Measurements from ENCODE around the gene IPP. TPM values are rescaled to one million over a fixed set of nuclear protein-coding genes. Genes with fewer than 3 reads are reported as not detected.

IPP gene
- polyA plus RNA-seq, 1 donor (not counting 4 experiments of a cell fraction or from before 2014, with no cell fraction given), result 10.0 TPM

- H3K36me3 ChIP-seq (ENCODE audit: control insufficient read depth in 2 of 2, extremely low read depth in 1 of 2, insufficient read depth in 2 of 2, low read length in 2 of 2), result no peaks in the 10 kb centered on the region
- H3K4me3 ChIP-seq (ENCODE audit: control insufficient read depth in 2 of 3, extremely low read depth in 1 of 3, insufficient read depth in 2 of 3, low read depth in 1 of 3, low read length in 3 of 3), result no peak overlapping the region
- no peak overlapping the region for H3K27ac ChIP-seq (ENCODE audit: control insufficient read depth, insufficient read depth, low read length)
- H4K20me1 ChIP-seq (ENCODE audit: control insufficient read depth, extremely low read depth, insufficient read depth, low read length), result no peaks in the 10 kb centered on the region
- H2AFZ ChIP-seq (ENCODE audit: control insufficient read depth, low read length), result no peak overlapping the region
- dilution Hi-C loops (cut with MboI; ENCODE audit: extremely low pct_ligation_motif_present, low sequenced_read_pairs), result no loop called here
- H3K9ac ChIP-seq (ENCODE audit: control insufficient read depth, extremely low read depth, insufficient read depth, low read length), result no peak overlapping the region
- no peaks in the 10 kb centered on the region for H3K9me3 ChIP-seq (ENCODE audit: control insufficient read depth, low read depth, low read length)
- no peak for TF ChIP-seq EZH2 (IDR thresholded peaks at IDR 0.05; ENCODE audit: low read length)
- H3K4me2 ChIP-seq (ENCODE audit: control insufficient read depth, extremely low read depth, insufficient read depth, low read depth, low read length), result no peak overlapping the region
- FAIRE-seq (no peak), DNase-seq (ENCODE audit: low read depth, low spot score) (no peak)
- H3K79me2 ChIP-seq (ENCODE audit: control insufficient read depth, insufficient read depth, low read length), result no peaks in the 10 kb centered on the region
- H3K4me1 ChIP-seq (ENCODE audit: control insufficient read depth, extremely low read depth, insufficient read depth, low read length), result no peaks in the 10 kb centered on the region
- H3K9me1 ChIP-seq (ENCODE audit: control insufficient read depth, extremely low read depth, insufficient read depth, low read length), result no peaks in the 10 kb centered on the region
- H3K27me3 ChIP-seq (ENCODE audit: control insufficient read depth, extremely low read depth, insufficient read depth, low read length), result no peaks in the 10 kb centered on the region
These were observed 45.9 kb upstream of the IPP start for GRCh38 chr1:45796381-45796780.

DNA sequence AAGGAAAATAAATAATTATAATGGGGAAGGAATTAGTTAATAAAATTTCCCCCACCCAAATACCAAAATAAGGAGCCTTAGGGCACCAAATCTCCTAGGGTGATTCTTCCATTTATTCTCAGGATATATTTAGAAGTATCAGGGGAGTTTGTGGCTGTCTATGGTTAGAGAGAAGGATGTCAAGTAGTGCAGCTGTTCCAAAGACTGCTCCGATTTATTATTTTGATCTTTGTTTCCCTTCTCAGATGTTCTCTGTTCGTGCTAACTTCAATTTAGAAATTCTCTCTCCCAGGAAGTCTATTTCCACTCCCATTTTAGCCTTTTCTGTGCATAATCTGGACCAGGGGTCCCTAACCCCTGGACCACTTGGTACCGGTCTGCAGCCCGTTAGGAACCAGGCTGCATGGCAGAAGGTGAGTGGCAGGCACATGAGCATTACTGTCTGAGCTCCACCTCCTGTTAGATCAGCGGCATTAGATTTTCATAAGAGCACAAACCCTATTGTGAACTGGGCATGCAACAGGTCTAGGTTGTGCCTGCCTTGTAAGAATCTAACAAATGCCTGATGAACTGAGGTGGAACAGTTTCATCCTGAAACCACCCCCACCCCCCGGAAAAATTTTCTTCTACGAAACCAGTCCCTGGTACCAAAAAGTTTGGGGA, 43.6 kb upstream of the IPP start:
- no peaks in the 10 kb centered on the region for H3K27me3 ChIP-seq (ENCODE audit: control insufficient read depth, extremely low read depth, insufficient read depth, low read length)
- TF ChIP-seq EZH2 (IDR thresholded peaks at IDR 0.05; ENCODE audit: low read length) (no peak), CTCF (optimal IDR thresholded peaks at IDR 0.05 in 1 of 3, IDR thresholded peaks at IDR 0.05 in 1 of 3, conservative IDR thresholded peaks at IDR 0.05 in 1 of 3; ENCODE audit: extremely low read depth in 1 of 3, insufficient read depth in 2 of 3, low read length in 3 of 3) (peak in 1 of 3 experiments; percentile 18)
- dilution Hi-C loops (cut with MboI; ENCODE audit: extremely low pct_ligation_motif_present, low sequenced_read_pairs), result no loop called here
- H3K79me2 ChIP-seq (ENCODE audit: control insufficient read depth, insufficient read depth, low read length), result no peaks in the 10 kb centered on the region
- DNase-seq (ENCODE audit: low read depth, low spot score) (no peak), FAIRE-seq (no peak)
- H3K36me3 ChIP-seq (ENCODE audit: control insufficient read depth in 2 of 2, extremely low read depth in 1 of 2, insufficient read depth in 2 of 2, low read length in 2 of 2), result no peaks in the 10 kb centered on the region
- no peak overlapping the region for H3K9ac ChIP-seq (ENCODE audit: control insufficient read depth, extremely low read depth, insufficient read depth, low read length)
- H2AFZ ChIP-seq (ENCODE audit: control insufficient read depth, low read length), result no peak overlapping the region
- no peaks in the 10 kb centered on the region for H3K9me3 ChIP-seq (ENCODE audit: control insufficient read depth, low read depth, low read length)
- no peak overlapping the region for H3K4me3 ChIP-seq (ENCODE audit: control insufficient read depth in 2 of 3, extremely low read depth in 1 of 3, insufficient read depth in 2 of 3, low read depth in 1 of 3, low read length in 3 of 3)
- H4K20me1 ChIP-seq (ENCODE audit: control insufficient read depth, extremely low read depth, insufficient read depth, low read length), result no peaks in the 10 kb centered on the region
- H3K4me2 ChIP-seq (ENCODE audit: control insufficient read depth, extremely low read depth, insufficient read depth, low read depth, low read length), result no peak overlapping the region
- no peaks in the 10 kb centered on the region for H3K4me1 ChIP-seq (ENCODE audit: control insufficient read depth, extremely low read depth, insufficient read depth, low read length)
- H3K27ac ChIP-seq (ENCODE audit: control insufficient read depth, insufficient read depth, low read length), result no peak overlapping the region
- H3K9me1 ChIP-seq (ENCODE audit: control insufficient read depth, extremely low read depth, insufficient read depth, low read length), result no peaks in the 10 kb centered on the region

GRCh38 chr1:45792744-45793143, 42.3 kb upstream of the IPP start:
- no peak overlapping the region for H2AFZ ChIP-seq (ENCODE audit: control insufficient read depth, low read length)
- no peak overlapping the region for H3K9ac ChIP-seq (ENCODE audit: control insufficient read depth, extremely low read depth, insufficient read depth, low read length)
- no peak for TF ChIP-seq EZH2 (IDR thresholded peaks at IDR 0.05; ENCODE audit: low read length)
- no peak for TF ChIP-seq CTCF (optimal IDR thresholded peaks at IDR 0.05 in 1 of 3, IDR thresholded peaks at IDR 0.05 in 1 of 3, conservative IDR thresholded peaks at IDR 0.05 in 1 of 3; ENCODE audit: extremely low read depth in 1 of 3, insufficient read depth in 2 of 3, low read length in 3 of 3)
- H3K27me3 ChIP-seq (ENCODE audit: control insufficient read depth, extremely low read depth, insufficient read depth, low read length), result no peaks in the 10 kb centered on the region
- FAIRE-seq (no peak), DNase-seq (ENCODE audit: low read depth, low spot score) (no peak)
- no peaks in the 10 kb centered on the region for H3K4me1 ChIP-seq (ENCODE audit: control insufficient read depth, extremely low read depth, insufficient read depth, low read length)
- no peaks in the 10 kb centered on the region for H3K9me3 ChIP-seq (ENCODE audit: control insufficient read depth, low read depth, low read length)
- H3K4me2 ChIP-seq (ENCODE audit: control insufficient read depth, extremely low read depth, insufficient read depth, low read depth, low read length), result no peak overlapping the region
- H4K20me1 ChIP-seq (ENCODE audit: control insufficient read depth, extremely low read depth, insufficient read depth, low read length), result no peaks in the 10 kb centered on the region
- H3K36me3 ChIP-seq (ENCODE audit: control insufficient read depth in 2 of 2, extremely low read depth in 1 of 2, insufficient read depth in 2 of 2, low read length in 2 of 2), result no peaks in the 10 kb centered on the region
- no peak overlapping the region for H3K27ac ChIP-seq (ENCODE audit: control insufficient read depth, insufficient read depth, low read length)
- no peak overlapping the region for H3K4me3 ChIP-seq (ENCODE audit: control insufficient read depth in 2 of 3, extremely low read depth in 1 of 3, insufficient read depth in 2 of 3, low read depth in 1 of 3, low read length in 3 of 3)
- dilution Hi-C loops (cut with MboI; ENCODE audit: extremely low pct_ligation_motif_present, low sequenced_read_pairs), result no loop called here
- no peaks in the 10 kb centered on the region for H3K9me1 ChIP-seq (ENCODE audit: control insufficient read depth, extremely low read depth, insufficient read depth, low read length)
- no peaks in the 10 kb centered on the region for H3K79me2 ChIP-seq (ENCODE audit: control insufficient read depth, insufficient read depth, low read length)
